Spleen (tissue), 7 donors: ENCODE results near the gene SRPRA.

Source experiments
- CTCF ChIP-seq, 11 experiments: fragments of 200-600 bp in 7 of 11; fragments of 450-650 bp in 4 of 11; sonication (generic) in 4 of 11; IDR thresholded peaks in 8 of 11; conservative IDR thresholded peaks in 3 of 11; 1 replicate in 7 of 11; 2 replicates in 4 of 11; pipeline versions ENCODE4 v1.4.0 to v1.8.0; 2016 to 2021; ENCODE audit warnings: antibody characterized with exemption in 11 of 11, inconsistent platforms in 4 of 11, mild to moderate bottlenecking in 1 of 11
- POLR2A ChIP-seq, 3 donors: fragments of 450-650 bp; IDR thresholded peaks; one replicate each; pipeline ENCODE4 v1.5.1; 2017; ENCODE audit warnings: antibody characterized with exemption in 3 of 3, mild to moderate bottlenecking in 1 of 3
- POLR2AphosphoS5 ChIP-seq, 3 donors: sonication (generic); formaldehyde crosslinking; IDR thresholded peaks; one replicate each; pipeline ENCODE4 v1.5.1; 2017; ENCODE audit warnings: antibody characterized with exemption in 3 of 3
- donor health status: DM: no; HTN: no; CAD: no; lungs with moderate emphysema.
- donor health status: DM: no; HTN: no; CAD: no.
- donor health status: DM: no; HTN: no; CAD: no.

- TF ChIP-seq CTCF (IDR thresholded peaks at IDR 0.05 in 8 of 11, conservative IDR thresholded peaks at IDR 0.05 in 3 of 11) = no peak
- no peak for TF ChIP-seq POLR2AphosphoS5 (IDR thresholded peaks at IDR 0.05)
- no peak for TF ChIP-seq POLR2A (IDR thresholded peaks at IDR 0.05)
Observed at GRCh38 chr11:126231725-126232459, 36.8 kb downstream of the SRPRA start.
